Nephron (organoid): ENCODE measurements around the gene ATP8A1.
"Not testable (repeated sequence)": the region's sequence is repeated elsewhere in the genome, so short reads cannot be mapped to it uniquely, and the experiment has no call there.

Experiments
- H3K27ac Mint-ChIP-seq, 3 experiments: 2 replicates each; pipeline ENCODE4 v1.8.0; 2020; ENCODE audit warnings: mixed read lengths in 3 of 3, mild to moderate bottlenecking in 2 of 3, moderate library complexity in 1 of 3
- H3K27me3 Mint-ChIP-seq: 2 replicates; pipeline ENCODE4 v1.8.0; 2021; ENCODE audit warnings: low read depth, mild to moderate bottlenecking, moderate library complexity, mixed read lengths
- H3K36me3 Mint-ChIP-seq: 2 replicates; pipeline ENCODE4 v1.8.0; 2020; ENCODE audit warnings: low read depth, mixed read lengths
- H3K4me1 Mint-ChIP-seq: 2 replicates; pipeline ENCODE4 v1.8.0; 2020; ENCODE audit warnings: mixed read lengths
- H3K4me3 Mint-ChIP-seq, 3 experiments: 2 replicates each; pipeline ENCODE4 v1.8.0; 2020; ENCODE audit warnings: mild to moderate bottlenecking in 3 of 3, mixed read lengths in 3 of 3, moderate library complexity in 2 of 3
- H3K9me3 Mint-ChIP-seq: 2 replicates; pipeline ENCODE4 v1.8.0; 2020; ENCODE audit warnings: mixed read lengths
- TF ChIP-seq, protein P1 (sequence below), 3 experiments: fragments of 200-600 bp; sonication (generic); IDR thresholded peaks; one replicate each; pipeline ENCODE4 v1.5.0; 2021; ENCODE audit warnings: antibody characterized with exemption in 3 of 3; ENCODE audit not compliant: unreplicated experiment in 3 of 3

ATP8A1 gene

GRCh38 chr4:42489095-42489494 is 167.8 kb downstream of the ATP8A1 start:
- no peaks in the 10 kb centered on the region for H3K36me3 Mint-ChIP-seq
- peaks cover 26% of the 10 kb centered on the region for H3K4me1 Mint-ChIP-seq
- H3K27me3 Mint-ChIP-seq = peaks cover 10% of the 10 kb centered on the region
- H3K9me3 Mint-ChIP-seq = no peaks in the 10 kb centered on the region
- H3K4me3 Mint-ChIP-seq = no peak overlapping the region
- TF ChIP-seq, protein P1, sequence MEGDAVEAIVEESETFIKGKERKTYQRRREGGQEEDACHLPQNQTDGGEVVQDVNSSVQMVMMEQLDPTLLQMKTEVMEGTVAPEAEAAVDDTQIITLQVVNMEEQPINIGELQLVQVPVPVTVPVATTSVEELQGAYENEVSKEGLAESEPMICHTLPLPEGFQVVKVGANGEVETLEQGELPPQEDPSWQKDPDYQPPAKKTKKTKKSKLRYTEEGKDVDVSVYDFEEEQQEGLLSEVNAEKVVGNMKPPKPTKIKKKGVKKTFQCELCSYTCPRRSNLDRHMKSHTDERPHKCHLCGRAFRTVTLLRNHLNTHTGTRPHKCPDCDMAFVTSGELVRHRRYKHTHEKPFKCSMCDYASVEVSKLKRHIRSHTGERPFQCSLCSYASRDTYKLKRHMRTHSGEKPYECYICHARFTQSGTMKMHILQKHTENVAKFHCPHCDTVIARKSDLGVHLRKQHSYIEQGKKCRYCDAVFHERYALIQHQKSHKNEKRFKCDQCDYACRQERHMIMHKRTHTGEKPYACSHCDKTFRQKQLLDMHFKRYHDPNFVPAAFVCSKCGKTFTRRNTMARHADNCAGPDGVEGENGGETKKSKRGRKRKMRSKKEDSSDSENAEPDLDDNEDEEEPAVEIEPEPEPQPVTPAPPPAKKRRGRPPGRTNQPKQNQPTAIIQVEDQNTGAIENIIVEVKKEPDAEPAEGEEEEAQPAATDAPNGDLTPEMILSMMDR (IDR thresholded peaks at IDR 0.05; ENCODE audit: unreplicated experiment in 3 of 3) = no peak
- peak overlapping the region in 2 of 3 experiments; percentile 57 to 74 for H3K27ac Mint-ChIP-seq

- no peaks in the 10 kb centered on the region for H3K36me3 Mint-ChIP-seq
- H3K4me3 Mint-ChIP-seq = no peak overlapping the region
- H3K27me3 Mint-ChIP-seq = peaks cover 10% of the 10 kb centered on the region
- peaks cover 29% of the 10 kb centered on the region for H3K4me1 Mint-ChIP-seq
- TF ChIP-seq, protein P1 (IDR thresholded peaks at IDR 0.05; ENCODE audit: unreplicated experiment in 3 of 3) = no peak
- H3K27ac Mint-ChIP-seq = peak overlapping the region in 2 of 3 experiments; percentile 57 to 74
- no peaks in the 10 kb centered on the region for H3K9me3 Mint-ChIP-seq
These were observed 168.4 kb downstream of the ATP8A1 start for GRCh38 chr4:42488554-42488953.

- Mint-ChIP-seq H3K4me3 (no peak overlapping the region), H3K27ac (peak overlapping the region in 1 of 3 experiments; percentile 57), H3K36me3 (no peaks in the 10 kb centered on the region), H3K4me1 (peaks cover 32% of the 10 kb centered on the region), H3K9me3 (no peaks in the 10 kb centered on the region), H3K27me3 (peaks cover 10% of the 10 kb centered on the region)
- TF ChIP-seq, protein P1 (IDR thresholded peaks at IDR 0.05; ENCODE audit: unreplicated experiment in 3 of 3) = no peak
These were observed 168.8 kb downstream of the ATP8A1 start for GRCh38 chr4:42488114-42488513.

DNA sequence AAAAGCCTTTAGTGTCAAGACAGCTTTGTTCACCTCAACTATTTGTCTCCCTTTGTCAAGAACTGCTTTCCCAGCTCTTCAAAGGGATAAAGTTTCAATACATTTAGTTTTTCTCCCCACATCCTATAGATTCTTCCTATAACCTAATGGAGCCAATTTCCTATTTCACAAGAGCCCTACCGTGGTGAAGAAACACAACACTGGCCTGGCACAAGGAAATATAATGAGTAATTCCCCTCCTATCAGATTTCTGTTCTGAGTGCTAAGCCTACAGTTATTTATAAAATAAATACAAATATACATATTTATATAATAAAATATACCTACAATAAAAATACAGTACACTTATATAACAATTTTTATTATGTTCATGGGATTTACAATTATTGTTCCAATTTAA is 169.7 kb downstream of the ATP8A1 start:
- Mint-ChIP-seq H3K4me1 (peaks cover 41% of the 10 kb centered on the region), H3K27ac (no peak overlapping the region), H3K9me3 (no peaks in the 10 kb centered on the region), H3K27me3 (peaks cover 10% of the 10 kb centered on the region), H3K4me3 (no peak overlapping the region), H3K36me3 (no peaks in the 10 kb centered on the region)
- TF ChIP-seq, protein P1 (IDR thresholded peaks at IDR 0.05; ENCODE audit: unreplicated experiment in 3 of 3) = no peak

GRCh38 chr4:42486156-42486555 is 170.7 kb downstream of the ATP8A1 start:
- not testable (repeated sequence) for H3K9me3 Mint-ChIP-seq, H3K36me3 Mint-ChIP-seq, H3K4me3 Mint-ChIP-seq, H3K27ac Mint-ChIP-seq
- Mint-ChIP-seq H3K4me1 (peaks cover 34% of the 10 kb centered on the region), H3K27me3 (peaks cover 10% of the 10 kb centered on the region)

DNA sequence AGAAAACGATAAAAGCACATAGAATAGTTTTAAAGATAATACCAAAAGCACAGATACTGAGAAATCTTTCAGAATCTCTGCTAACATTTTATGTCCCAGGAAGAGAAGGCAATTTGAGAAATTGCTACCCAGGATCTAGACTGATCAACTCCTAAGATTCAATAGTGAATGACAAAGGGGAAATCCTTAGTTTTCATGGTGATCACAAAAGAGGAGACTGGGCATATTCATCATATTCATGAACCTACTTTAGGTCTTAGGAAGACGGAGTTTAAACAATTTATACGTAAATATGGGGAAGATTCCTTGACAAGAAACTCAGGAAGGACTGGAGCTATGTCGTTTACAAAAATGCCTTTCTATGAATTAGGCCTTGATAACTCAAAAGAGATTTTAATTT is 172.3 kb downstream of the ATP8A1 start:
- peaks cover 7% of the 10 kb centered on the region for H3K27me3 Mint-ChIP-seq
- H3K4me1 Mint-ChIP-seq = peaks cover 28% of the 10 kb centered on the region
- no peak overlapping the region for H3K27ac Mint-ChIP-seq
- H3K4me3 Mint-ChIP-seq = no peak overlapping the region
- TF ChIP-seq, protein P1 (IDR thresholded peaks at IDR 0.05; ENCODE audit: unreplicated experiment in 3 of 3) = no peak
- no peaks in the 10 kb centered on the region for H3K9me3 Mint-ChIP-seq
- H3K36me3 Mint-ChIP-seq = no peaks in the 10 kb centered on the region
